ENCODE results near the gene EDEM2.

DNA sequence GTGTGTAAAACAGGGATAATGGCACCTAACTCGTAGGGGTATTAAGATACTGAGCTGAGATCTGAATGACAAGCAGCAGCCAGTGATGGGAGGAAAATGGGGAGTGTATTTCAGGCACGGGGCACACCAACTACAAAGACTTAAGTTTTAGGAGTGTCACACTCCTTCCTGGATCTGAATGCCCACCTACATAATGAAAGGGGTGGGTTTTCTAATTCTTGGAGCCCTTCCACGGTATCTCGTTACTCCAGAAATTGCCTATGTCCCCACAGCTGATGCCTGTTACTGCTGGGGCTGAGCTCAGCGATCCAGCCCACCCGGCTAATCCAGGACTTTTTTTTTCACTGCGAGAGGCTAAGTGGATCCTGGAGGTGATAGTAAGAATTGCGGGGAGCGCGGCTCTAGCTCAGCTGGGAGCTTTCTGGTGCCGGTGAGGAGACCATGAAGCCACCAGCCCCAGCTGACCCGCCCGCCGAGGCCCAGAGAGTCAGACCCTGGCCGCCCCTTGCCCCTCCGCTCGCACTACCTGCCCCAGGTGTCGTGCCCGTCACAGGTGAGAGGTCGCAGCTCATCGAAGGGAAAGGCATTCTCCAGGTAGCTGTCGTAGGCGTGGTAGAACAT, 727 bp downstream of the EDEM2 start:
- TF ChIP-seq, protein P1, sequence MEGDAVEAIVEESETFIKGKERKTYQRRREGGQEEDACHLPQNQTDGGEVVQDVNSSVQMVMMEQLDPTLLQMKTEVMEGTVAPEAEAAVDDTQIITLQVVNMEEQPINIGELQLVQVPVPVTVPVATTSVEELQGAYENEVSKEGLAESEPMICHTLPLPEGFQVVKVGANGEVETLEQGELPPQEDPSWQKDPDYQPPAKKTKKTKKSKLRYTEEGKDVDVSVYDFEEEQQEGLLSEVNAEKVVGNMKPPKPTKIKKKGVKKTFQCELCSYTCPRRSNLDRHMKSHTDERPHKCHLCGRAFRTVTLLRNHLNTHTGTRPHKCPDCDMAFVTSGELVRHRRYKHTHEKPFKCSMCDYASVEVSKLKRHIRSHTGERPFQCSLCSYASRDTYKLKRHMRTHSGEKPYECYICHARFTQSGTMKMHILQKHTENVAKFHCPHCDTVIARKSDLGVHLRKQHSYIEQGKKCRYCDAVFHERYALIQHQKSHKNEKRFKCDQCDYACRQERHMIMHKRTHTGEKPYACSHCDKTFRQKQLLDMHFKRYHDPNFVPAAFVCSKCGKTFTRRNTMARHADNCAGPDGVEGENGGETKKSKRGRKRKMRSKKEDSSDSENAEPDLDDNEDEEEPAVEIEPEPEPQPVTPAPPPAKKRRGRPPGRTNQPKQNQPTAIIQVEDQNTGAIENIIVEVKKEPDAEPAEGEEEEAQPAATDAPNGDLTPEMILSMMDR (IDR thresholded peaks at IDR 0.05), result no peak
- no peak for TF ChIP-seq SIN3A (IDR thresholded peaks at IDR 0.05; ENCODE audit: borderline replicate concordance, insufficient read depth, low read depth, low read length)
- TF ChIP-seq TCF7L2 (IDR thresholded peaks at IDR 0.05; ENCODE audit: low read depth, low read length), result no peak
- TF ChIP-seq POLR2AphosphoS5 (IDR thresholded peaks at IDR 0.05; ENCODE audit: low read depth, low read length), result no peak
- TF ChIP-seq, protein P2, sequence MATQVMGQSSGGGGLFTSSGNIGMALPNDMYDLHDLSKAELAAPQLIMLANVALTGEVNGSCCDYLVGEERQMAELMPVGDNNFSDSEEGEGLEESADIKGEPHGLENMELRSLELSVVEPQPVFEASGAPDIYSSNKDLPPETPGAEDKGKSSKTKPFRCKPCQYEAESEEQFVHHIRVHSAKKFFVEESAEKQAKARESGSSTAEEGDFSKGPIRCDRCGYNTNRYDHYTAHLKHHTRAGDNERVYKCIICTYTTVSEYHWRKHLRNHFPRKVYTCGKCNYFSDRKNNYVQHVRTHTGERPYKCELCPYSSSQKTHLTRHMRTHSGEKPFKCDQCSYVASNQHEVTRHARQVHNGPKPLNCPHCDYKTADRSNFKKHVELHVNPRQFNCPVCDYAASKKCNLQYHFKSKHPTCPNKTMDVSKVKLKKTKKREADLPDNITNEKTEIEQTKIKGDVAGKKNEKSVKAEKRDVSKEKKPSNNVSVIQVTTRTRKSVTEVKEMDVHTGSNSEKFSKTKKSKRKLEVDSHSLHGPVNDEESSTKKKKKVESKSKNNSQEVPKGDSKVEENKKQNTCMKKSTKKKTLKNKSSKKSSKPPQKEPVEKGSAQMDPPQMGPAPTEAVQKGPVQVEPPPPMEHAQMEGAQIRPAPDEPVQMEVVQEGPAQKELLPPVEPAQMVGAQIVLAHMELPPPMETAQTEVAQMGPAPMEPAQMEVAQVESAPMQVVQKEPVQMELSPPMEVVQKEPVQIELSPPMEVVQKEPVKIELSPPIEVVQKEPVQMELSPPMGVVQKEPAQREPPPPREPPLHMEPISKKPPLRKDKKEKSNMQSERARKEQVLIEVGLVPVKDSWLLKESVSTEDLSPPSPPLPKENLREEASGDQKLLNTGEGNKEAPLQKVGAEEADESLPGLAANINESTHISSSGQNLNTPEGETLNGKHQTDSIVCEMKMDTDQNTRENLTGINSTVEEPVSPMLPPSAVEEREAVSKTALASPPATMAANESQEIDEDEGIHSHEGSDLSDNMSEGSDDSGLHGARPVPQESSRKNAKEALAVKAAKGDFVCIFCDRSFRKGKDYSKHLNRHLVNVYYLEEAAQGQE (IDR thresholded peaks at IDR 0.05; ENCODE audit: insufficient read depth in 1 of 2, low read depth in 2 of 2, low read length in 1 of 2), result no peak

Data from Panc1 (cell line).